Hypothalamus (tissue), 51 donors: ENCODE measurements around the gene ERICH4.
A peak's percentile ranks its signal among the peaks of the same experiment; 100 is the strongest.
"Not testable (repeated sequence)": the region's sequence is repeated elsewhere in the genome, so short reads cannot be mapped to it uniquely, and the experiment has no call there.

Experiments used
- DNase-seq, 51 donors: peaks; one replicate each; lab custom pipeline; 2025; lab: John Stamatoyannopoulos, UW

ERICH4 gene

GRCh38 chr19:41442473-41443355 is at the start of gene ERICH4:
Gene ERICH4, plus strand, starts transcription at chr19:41443156. Its CDS starts 14 bp downstream, at chr19:41443170.
- no peak for DNase-seq

DNA sequence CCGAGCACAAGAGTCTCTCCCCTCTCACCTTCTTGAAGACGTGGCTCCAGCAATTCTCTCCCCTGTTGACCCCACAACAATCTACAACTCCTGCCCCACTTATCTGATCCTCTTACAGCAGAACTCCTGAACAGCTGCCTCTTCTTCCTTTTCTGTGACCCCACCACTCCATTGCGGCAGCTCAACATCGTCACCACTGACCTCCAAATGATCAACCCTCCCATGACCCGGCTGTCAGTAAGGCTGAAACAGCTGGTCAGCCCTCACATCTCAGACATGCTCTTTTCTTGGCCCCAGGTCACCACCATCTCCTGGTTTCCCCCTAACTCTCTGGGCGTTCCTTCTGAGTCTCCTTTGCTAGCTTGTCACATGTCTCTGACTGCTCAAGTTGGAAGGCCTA is 47.6 kb upstream of the ERICH4 start:
- DNase-seq = no peak

DNA sequence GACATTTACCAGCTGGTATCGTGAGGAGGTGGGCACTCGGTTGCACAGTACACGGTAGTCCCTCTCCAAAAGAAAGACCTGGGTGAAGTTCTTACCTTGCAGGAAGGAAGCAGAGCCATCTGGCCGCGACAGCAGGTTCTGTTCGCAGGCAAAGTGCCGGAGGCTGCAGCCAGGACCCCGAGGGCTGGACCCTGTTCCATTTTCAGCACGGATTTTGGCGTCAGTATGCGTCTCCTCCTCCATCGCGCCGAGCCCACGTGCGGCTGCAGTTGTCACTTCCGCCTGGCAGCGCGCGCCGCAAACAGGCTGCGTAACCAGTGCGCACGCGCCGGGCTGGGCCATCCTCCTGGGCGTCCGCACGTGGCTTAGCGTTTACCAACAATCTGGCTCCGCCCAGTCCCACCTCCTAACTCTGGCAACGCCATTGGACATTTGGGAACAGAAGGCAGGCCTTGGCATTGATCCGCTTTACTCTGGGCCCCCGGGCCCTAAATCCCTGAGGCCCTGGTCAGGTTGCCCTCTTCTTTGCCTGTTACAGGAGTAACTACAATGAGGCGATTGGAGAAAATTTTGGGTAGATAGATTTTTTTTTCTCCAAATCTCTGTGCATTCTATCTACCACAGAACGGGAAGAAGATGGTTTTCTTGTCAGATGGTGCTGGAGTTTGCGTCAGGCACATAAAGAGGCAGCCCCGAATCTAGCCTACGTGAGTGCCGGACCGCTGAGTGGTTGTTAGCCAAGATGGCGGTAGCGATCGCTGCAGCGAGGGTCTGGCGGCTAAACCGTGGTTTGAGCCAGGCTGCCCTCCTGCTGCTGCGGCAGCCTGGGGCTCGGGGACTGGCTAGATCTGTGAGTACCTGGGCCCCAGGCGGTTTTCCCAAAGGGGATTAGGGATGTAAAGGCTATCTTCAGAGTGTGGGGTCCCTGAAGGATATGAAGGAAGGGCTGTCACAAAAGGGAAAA is 45.6 kb upstream of the ERICH4 start, which contains the start of the genes BCKDHA and EXOSC5:
Gene BCKDHA, plus strand, starts transcription at position 733 of the 964 bp plus-strand sequence. Its CDS starts 10 bp downstream, at position 743.
Gene EXOSC5, minus strand, starts transcription at position 274 of the 964 bp plus-strand sequence. Its CDS starts 31 bp downstream, at position 243.
- DNase-seq = peak; percentile 84 to 99 (median 97)

GRCh38 chr19:41398050-41398418 is 44.9 kb upstream of the ERICH4 start:
- no peak for DNase-seq

DNA sequence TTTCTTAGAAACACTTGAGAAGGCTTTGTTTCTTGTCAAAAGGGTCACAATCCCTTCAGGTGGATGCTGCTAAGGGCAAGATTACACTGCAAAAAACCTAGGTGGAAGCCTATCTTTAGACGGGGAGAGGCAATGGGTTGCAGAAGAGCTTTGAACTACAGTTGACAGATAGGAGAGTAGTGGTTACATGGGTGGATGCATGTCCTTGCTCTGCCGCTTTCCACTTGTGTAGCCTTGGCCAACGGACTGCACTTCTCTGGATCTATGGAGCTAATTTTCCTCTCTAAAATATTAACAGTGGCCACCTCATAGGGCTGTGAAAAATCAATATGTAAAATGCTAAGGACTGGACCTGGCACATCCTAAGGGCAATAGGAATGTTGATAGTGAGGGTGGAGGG is 44.4 kb upstream of the ERICH4 start:
- DNase-seq = no peak

- no peak for DNase-seq
Observed at GRCh38 chr19:41399091-41399490, 43.9 kb upstream of the ERICH4 start.

DNA sequence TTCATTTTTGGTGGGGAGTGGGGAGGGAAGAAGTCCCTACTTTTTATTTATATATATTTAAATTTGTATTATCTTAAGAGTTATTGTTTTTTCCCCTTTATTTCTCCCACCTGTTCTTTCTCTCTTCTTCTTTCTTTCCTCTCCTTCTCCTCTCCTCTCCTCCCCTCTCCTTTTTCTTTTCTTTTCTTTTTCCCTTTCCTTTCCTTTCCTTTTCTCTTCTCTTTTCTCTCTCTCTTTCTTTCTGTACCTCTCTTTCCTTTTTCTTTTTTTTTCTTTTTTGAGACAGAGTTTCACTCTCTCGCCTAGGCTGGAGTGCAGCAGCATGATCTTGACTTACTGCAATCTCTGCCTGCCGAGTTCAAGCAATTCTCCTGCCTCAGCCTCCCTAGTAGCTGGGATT is 43.4 kb upstream of the ERICH4 start:
- DNase-seq = no peak

DNA sequence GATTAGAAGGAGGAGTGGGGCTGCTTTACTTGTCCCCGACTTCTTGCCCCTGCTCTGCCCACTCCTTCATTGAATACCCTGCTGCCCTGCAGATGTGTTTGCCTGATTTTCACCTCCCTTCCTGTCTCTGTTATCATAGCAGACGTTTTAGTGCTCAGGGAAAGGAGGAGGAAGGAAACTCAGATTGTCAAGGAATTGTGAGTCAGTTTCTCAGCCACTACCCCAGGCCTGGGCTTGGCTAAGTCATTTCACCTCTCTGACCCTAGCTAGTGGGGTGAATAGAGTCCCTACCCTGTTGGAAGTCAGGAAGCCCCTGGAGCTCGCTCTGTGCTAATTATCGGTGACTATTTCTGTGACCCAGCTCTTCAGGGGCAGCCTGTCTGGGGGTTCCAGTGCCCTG is 41.5 kb upstream of the ERICH4 start:
- no peak for DNase-seq

DNA sequence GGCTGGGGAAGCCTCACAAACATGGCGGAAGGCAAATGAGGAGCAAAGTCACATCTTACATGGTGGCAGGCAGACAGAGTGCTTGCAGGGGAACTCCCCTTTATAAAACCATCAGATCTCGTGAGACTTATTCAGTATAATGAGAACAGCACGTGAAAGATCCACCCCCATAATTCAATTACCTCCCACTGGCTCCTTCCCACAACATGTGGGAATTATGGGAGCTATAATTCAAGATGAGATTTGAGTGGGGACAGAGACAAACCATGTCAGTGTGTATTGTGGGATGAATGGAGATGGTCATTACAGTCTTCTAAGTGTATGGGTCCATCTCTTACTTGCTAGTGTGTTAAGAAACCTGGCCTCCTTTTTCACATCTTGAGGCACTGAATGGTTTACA is 40.9 kb upstream of the ERICH4 start:
- DNase-seq = no peak

GRCh38 chr19:41403181-41403970 is 39.6 kb upstream of the ERICH4 start:
- DNase-seq = no peak

DNA sequence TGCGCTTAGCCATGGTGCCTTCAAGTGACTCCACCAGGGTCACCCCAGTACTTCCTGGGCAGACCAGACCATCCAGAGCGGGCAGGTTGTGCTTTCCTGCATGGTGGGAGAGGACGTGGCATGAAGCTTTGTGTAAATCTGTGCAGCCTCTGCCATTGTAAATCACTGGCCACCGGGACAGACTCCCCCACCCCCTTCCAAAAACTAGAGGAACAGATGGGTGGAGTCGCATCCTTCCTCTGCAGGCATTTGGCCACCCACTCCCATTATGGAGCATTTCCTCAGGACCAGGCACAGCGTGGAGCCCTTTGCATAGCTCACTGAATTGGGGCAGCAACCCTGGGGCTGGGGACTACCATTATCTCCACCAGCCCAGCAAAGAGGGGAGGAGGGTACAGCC is 37.2 kb upstream of the ERICH4 start:
- no peak for DNase-seq

DNA sequence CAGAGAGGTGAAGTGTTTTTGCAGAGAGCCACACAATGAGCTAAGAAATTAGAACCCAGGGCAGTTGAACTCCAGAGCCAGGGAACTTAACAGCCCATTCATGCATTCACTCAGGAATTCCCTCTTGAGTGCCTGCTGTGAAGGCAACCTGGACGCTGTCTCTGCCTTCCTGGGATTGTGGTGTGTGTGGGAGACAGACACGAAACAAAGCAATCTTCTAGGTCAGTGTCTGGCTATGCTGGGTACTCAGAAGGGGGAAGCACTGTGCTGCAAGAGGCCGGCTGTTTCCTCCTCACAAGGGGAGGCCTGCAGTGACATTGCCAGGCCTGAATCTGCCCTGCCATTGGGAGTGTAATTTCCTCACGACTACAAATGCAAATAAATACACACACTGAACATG is 35.7 kb upstream of the ERICH4 start:
- DNase-seq = peak in 1 of 51 donors; percentile 7

GRCh38 chr19:41408256-41408655 is 34.7 kb upstream of the ERICH4 start:
- DNase-seq = no peak

DNA sequence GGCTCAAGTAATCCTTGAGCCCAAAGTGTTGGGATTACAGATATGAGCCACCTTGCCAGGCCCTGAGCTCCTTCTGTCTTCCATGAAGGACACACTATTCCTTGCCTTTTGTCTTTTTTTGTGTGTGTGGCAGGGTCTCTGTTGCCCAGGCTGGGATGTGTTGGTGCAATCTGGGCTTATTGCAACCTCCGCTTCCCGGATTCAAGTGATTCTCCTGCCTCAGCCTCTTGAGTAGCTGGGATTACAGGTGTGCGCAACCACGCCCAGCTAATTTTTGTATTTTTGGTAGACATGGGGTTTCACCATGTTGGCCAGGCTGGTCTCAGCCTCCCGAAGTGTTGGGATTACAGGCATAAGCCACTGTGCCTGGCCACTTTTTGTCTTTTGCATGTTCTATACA is 34.1 kb upstream of the ERICH4 start:
- not testable (repeated sequence) for DNase-seq

DNA sequence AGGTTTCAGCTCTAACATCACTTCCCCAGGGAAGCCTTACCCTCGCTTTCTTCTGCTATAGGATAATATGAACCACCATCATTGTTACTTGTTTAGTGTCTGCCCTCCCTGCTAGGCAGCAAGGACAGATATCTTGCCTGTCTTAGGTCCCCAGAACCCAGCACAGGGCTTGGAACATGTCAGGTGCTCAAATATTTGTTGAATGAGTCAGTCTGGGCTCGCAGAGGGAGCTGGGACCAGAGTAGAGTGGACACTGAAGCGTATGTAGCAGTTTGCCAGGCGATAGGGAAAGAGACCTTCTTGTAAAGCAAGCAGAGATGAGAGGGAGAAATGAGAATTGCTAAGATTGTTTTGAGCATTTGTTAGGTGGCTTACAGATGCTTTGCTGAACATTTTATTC is 33.7 kb upstream of the ERICH4 start:
- DNase-seq = peak in 2 of 51 donors; percentile 3 to 46

DNA sequence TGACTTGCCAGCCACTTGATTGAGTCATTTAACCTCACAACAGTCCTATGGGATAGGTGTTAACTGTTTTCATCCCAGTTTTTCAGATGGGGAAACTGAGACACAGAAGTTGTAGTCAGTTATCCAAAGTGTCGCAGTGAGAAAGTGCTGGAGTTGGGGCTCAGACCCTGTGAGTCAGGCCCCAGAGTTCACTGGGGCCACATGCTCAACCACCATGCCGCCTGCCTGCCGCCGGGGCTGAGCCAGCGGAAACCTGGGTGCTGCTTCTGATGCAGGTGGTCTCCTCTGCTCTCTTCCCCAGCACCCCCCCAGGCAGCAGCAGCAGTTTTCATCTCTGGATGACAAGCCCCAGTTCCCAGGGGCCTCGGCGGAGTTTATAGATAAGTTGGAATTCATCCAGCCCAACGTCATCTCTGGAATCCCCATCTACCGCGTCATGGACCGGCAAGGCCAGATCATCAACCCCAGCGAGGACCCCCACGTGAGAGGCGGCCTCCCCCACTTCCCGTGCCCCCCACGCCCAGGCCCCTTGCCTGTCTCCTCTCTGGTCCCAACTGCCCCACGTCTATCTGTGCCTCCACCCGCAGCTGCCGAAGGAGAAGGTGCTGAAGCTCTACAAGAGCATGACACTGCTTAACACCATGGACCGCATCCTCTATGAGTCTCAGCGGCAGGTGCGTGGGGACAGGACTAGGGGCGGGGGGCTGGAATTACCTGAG is 32.5 kb upstream of the ERICH4 start:
- DNase-seq = no peak

- no peak for DNase-seq
Observed at GRCh38 chr19:41411100-41411967, 31.6 kb upstream of the ERICH4 start.

GRCh38 chr19:41411968-41412265 is 31.0 kb upstream of the ERICH4 start:
- peak in 32 of 51 donors; percentile 0 to 80 (median 36) for DNase-seq

GRCh38 chr19:41412953-41413352 is 30.0 kb upstream of the ERICH4 start:
- DNase-seq = no peak
